Prostate gland (tissue), 2 donors: ENCODE measurements around the gene NKX2-1. TPM values are rescaled to one million over a fixed set of nuclear protein-coding genes. Genes with fewer than 3 reads are reported as not detected.

Source experiments
- DNase-seq: peaks from one replicate; pipeline ENCODE4 v3.0.0-alpha.2; 2019; ENCODE audit warnings: low spot score
- H3K27ac ChIP-seq, 2 donors: fragments of 200-600 bp; sonication (generic); 2 replicates each; pipeline ENCODE4 v1.5.1; 2017 to 2019
- H3K27me3 ChIP-seq: fragments of 200-600 bp; sonication (generic); replicated peaks from 2 replicates; pipeline ENCODE4 v1.5.1; 2019; ENCODE audit not compliant: insufficient read depth
- H3K36me3 ChIP-seq, 2 donors: fragments of 200-600 bp; sonication (generic); 1 replicate in 1 of 2; 2 replicates in 1 of 2; pipeline versions ENCODE4 v1.5.1 to v1.8.1; 2017 to 2019
- H3K4me1 ChIP-seq: fragments of 200-600 bp; sonication (generic); replicated peaks from 2 replicates; pipeline ENCODE4 v1.5.1; 2019
- H3K4me3 ChIP-seq, 2 donors: fragments of 200-600 bp; sonication (generic); 2 replicates each; pipeline ENCODE4 v1.5.1; 2017 to 2019
- H3K9me3 ChIP-seq: fragments of 200-600 bp; sonication (generic); 2 replicates; pipeline ENCODE4 v1.5.1; 2017
- POLR2A ChIP-seq: fragments of 450-650 bp; IDR thresholded peaks from one replicate; pipeline ENCODE4 v1.6.1; 2016; ENCODE audit warnings: antibody characterized with exemption, mild to moderate bottlenecking
- POLR2AphosphoS5 ChIP-seq: sonication (generic); formaldehyde crosslinking; IDR thresholded peaks from one replicate; pipeline ENCODE4 v1.6.1; 2017; ENCODE audit warnings: antibody characterized with exemption
- WGBS: methylation state at CpG from one replicate; pipeline ENCODE4 v1.1.5; 2018; 5-methylcytosine and 5-hydroxymethylcytosine counted together
- intact Hi-C: fragments of 100-400 bp; cut with DNase I; formaldehyde crosslinking; loops from one replicate; pipeline ENCODE4 v1.14.2; 2022
- total RNA-seq, 2 donors: library from RNA; depleted of rRNA; stranded (reverse); fragments of >200 nt; gene quantifications; one replicate each; pipeline ENCODE4 v1.1.0, GENCODE V29; 2016
- TF ChIP-seq, protein P1 (sequence below), 4 experiments: fragments of 200-600 bp in 2 of 4; fragments of 450-650 bp in 2 of 4; sonication (generic) in 2 of 4; IDR thresholded peaks; 1 replicate in 3 of 4; 2 replicates in 1 of 4; pipeline ENCODE4 v1.5.1; 2016 to 2019; ENCODE audit warnings: antibody characterized with exemption in 4 of 4, mild to moderate bottlenecking in 2 of 4, moderate library complexity in 2 of 4

NKX2-1 gene
- not detected for total RNA-seq

DNA sequence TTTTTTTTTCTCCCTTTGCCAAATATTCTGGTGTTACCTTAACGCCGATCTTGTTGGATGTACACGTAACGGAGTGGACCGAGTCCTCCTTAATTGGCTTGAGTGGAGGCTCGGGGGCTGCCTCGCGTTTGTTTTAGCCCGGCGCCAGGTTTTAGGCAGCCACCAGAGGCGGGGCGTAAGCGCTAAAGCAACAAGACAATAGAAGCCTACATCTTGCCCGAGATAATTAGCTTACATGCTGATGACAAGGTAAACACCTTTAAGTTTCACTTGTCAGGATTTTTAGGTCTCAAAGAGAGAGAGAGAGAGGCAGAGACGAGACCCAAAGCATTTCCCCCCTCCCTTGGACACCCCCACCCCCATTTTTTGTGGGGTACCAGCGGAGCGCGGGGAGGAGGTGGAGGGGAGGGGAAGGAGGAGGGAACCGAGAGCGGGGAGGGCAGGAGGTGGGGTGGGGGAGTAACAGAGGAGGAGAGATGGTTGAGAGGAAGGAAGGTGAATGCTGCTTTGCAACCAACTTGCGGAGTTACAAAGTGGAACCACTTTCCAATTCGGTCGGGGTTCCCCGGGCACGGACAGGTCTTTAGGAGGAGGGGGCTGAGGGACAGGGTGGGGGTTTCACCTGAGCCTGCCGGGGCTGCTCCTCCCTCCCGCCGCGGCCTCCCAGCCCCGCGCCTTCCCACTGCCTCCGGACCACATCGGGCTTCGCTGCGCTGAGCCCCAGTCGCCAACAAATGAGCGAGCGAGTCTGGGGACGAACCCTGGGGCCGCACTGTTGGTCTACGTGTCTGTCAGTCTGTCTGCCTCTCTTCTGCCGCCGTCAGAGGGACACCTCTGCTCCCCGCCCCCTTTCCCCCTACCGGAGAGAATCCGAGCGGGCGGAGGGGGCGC is at the start of gene NKX2-1:
Gene NKX2-1 (minus strand): TSS at position 802 of the 891 bp plus-strand sequence. CDS start 103 bp downstream, at position 699.
- H3K27me3 ChIP-seq = peaks cover 92% of the 10 kb centered on the region
- H3K36me3 ChIP-seq = no peaks in the 10 kb centered on the region
- peaks cover 12% of the 10 kb centered on the region for H3K4me1 ChIP-seq
- no peak for DNase-seq
- no peaks in the 10 kb centered on the region for H3K9me3 ChIP-seq
- H3K4me3 ChIP-seq = peak within 1 kb of the TSS; percentile 11 to 14
- TF ChIP-seq, protein P1, sequence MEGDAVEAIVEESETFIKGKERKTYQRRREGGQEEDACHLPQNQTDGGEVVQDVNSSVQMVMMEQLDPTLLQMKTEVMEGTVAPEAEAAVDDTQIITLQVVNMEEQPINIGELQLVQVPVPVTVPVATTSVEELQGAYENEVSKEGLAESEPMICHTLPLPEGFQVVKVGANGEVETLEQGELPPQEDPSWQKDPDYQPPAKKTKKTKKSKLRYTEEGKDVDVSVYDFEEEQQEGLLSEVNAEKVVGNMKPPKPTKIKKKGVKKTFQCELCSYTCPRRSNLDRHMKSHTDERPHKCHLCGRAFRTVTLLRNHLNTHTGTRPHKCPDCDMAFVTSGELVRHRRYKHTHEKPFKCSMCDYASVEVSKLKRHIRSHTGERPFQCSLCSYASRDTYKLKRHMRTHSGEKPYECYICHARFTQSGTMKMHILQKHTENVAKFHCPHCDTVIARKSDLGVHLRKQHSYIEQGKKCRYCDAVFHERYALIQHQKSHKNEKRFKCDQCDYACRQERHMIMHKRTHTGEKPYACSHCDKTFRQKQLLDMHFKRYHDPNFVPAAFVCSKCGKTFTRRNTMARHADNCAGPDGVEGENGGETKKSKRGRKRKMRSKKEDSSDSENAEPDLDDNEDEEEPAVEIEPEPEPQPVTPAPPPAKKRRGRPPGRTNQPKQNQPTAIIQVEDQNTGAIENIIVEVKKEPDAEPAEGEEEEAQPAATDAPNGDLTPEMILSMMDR (IDR thresholded peaks at IDR 0.05) = no peak
- TF ChIP-seq POLR2AphosphoS5 = no peak
- no peak for TF ChIP-seq POLR2A
- 3% methylated on average over 49 of the region's 49 CpGs for WGBS
- H3K27ac ChIP-seq = no peak within 1 kb of the TSS
- intact Hi-C loops = no loop called here

DNA sequence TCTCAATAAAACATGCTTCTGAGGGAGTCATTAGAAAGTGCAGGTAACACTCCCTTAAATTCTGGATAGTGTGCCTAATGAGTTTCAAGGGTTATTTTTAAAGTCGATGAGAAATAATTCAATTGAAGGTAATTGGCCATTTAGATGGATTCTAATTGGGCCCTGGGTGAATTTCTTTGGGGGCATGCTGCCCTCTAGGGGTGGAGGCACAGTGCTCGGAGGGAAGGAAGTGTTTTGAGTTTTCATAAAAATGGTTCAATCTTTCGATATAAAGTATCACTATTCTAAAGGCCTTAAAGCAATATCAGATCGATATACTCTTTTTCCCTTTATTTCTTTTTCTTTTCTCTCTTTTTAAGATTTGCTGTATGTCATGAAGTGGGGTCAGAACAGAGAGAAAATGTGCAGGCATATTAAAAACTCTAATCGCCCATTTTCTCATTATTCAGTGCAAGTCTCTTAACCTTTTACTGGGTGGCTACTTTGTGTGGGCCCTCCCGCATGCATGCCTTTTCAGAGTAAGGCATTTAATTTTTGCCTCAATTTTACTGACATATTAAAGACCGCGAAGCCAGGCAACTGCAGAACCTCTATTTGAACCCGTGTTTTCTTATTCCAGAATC is 36.9 kb upstream of the NKX2-1 start:
- WGBS = 67% methylated on average over 9 of the region's 9 CpGs
- Histone ChIP-seq H3K27ac (no peak overlapping the region), H3K36me3 (no peaks in the 10 kb centered on the region), H3K4me3 (no peak overlapping the region), H3K27me3 (no peaks in the 10 kb centered on the region), H3K4me1 (no peaks in the 10 kb centered on the region), H3K9me3 (no peaks in the 10 kb centered on the region)
- TF ChIP-seq POLR2A (no peak), POLR2AphosphoS5 (no peak)
- TF ChIP-seq, protein P1 (IDR thresholded peaks at IDR 0.05) = peak in 3 of 4 experiments; percentile 33 to 50 (median 33)
- DNase-seq = no peak
- intact Hi-C loops = loop anchor here (10.0 kb wide), 1 partner anchor 48 kb away; no protein-coding TSS in a partner anchor

DNA sequence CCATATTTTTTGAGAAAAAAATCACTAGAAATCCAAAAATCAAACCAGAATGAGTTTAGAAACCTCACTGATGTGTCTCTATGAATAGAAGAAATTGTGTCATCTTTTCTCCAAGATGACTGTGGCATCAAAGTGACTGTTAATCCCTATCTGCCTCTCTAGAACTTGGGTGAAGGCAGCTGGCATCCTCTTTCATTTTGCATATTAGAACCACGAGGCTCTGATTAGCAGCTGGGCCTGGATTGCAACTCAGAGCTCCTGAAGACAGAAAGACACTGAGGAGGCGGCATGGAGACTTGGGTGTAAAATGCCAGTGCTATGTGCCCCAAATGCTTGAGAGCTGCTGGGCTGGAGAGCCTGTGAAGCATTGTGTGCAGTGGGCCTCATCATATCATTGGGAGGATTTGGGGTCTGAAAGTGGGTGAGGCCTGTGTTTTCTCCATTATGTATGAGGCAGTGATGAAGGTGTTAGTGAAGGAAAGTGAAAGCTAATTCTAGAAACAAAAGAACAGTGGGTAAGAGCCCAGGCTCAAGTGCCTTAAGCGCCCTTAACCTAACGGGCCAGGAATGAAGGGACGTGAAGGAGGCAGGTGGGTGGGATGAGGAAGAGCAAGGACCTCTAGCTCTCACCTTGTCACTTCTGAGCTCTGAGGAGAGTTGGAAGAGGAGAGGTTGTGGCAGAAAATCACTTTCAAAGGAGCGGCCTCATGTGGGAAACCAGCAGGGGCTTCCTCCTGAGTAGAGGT is 36.1 kb upstream of the NKX2-1 start:
- no peak for DNase-seq
- WGBS = 79% methylated on average over 6 of the region's 6 CpGs
- H3K4me1 ChIP-seq = no peaks in the 10 kb centered on the region
- no peaks in the 10 kb centered on the region for H3K27me3 ChIP-seq
- intact Hi-C loops = loop anchor here (10.0 kb wide), 1 partner anchor 49 kb away; no protein-coding TSS in a partner anchor
- no peak overlapping the region for H3K4me3 ChIP-seq
- no peak overlapping the region for H3K27ac ChIP-seq
- TF ChIP-seq POLR2A (no peak), POLR2AphosphoS5 (no peak)
- TF ChIP-seq, protein P1 (IDR thresholded peaks at IDR 0.05) = no peak
- no peaks in the 10 kb centered on the region for H3K9me3 ChIP-seq
- no peaks in the 10 kb centered on the region for H3K36me3 ChIP-seq

DNA sequence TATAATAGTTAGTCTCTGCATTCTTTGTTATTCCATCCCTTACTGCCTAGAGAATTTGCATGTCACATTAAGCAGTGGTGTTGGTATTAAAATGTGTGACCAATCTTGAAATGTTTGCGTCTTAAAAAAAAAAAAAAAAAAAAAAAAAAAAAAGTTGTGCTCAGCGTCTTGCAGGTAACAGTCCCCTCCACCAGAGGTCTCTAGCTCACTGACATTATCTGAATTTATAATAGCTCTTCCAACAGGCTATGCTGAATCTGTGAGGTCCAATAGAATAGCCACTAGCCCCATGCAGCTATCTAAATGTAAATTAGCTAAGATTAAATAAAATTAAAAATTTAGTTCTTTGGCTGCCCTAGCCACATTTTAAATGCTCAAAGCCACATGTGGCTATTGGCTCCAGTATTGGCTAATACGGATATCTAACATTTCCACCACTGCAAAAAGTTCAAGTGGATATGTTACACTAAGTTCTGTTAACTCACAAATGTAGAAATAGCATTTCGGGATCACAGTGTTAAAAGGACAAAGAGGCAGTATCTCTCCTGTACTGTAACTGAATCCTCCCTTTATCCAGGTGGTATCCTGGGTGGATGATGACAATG is 33.7 kb upstream of the NKX2-1 start:
- no peaks in the 10 kb centered on the region for H3K9me3 ChIP-seq
- peak; percentile 27 for DNase-seq
- intact Hi-C loops = loop anchor here (5.0 to 10.0 kb wide), 2 partner anchors 51 to 389 kb away; no protein-coding TSS in a partner anchor
- TF ChIP-seq POLR2AphosphoS5 = no peak
- TF ChIP-seq, protein P1 (IDR thresholded peaks at IDR 0.05) = peak; percentile 26 to 52 (median 40)
- no peak for TF ChIP-seq POLR2A
- WGBS = 36% methylated on average over 4 of the region's 4 CpGs
- no peaks in the 10 kb centered on the region for H3K4me1 ChIP-seq
- no peak overlapping the region for H3K4me3 ChIP-seq
- H3K27ac ChIP-seq = no peak overlapping the region
- H3K36me3 ChIP-seq = no peaks in the 10 kb centered on the region
- H3K27me3 ChIP-seq = no peaks in the 10 kb centered on the region
